PFSK-1 (cell line): Measurements from ENCODE around the gene NR2C2AP.

Source experiments
- FOXP2 ChIP-seq: optimal IDR thresholded peaks from 2 replicates; pipeline ENCODE3; 2011; ENCODE audit warnings: borderline replicate concordance, control low read depth, inconsistent platforms; ENCODE audit not compliant: insufficient read depth; ENCODE audit errors: extremely low read length, extremely low read depth
- POLR2AphosphoS5 ChIP-seq: IDR thresholded peaks from 2 replicates; pipeline ENCODE4 v1.6.1; 2012; ENCODE audit warnings: low read depth, mild to moderate bottlenecking, control low read depth, low read length, moderate library complexity
- REST ChIP-seq, 2 experiments: IDR thresholded peaks; 2 replicates each; pipeline versions ENCODE4 v1.6.1 to v1.8.0; 2011 to 2012; ENCODE audit warnings: low read depth in 2 of 2, low read length in 2 of 2, control low read depth in 1 of 2, inconsistent platforms in 1 of 2, mild to moderate bottlenecking in 1 of 2, moderate library complexity in 1 of 2; ENCODE audit not compliant: insufficient read depth in 1 of 2
- SIN3A ChIP-seq: IDR thresholded peaks from 2 replicates; pipeline ENCODE4 v1.6.1; 2012; ENCODE audit warnings: mild to moderate bottlenecking, low read length, moderate library complexity, borderline replicate concordance; ENCODE audit not compliant: insufficient read depth
- TAF1 ChIP-seq: IDR thresholded peaks from 2 replicates; pipeline ENCODE4 v1.6.1; 2012; ENCODE audit warnings: low read length, control low read depth, borderline replicate concordance; ENCODE audit not compliant: insufficient read depth

NR2C2AP gene

GRCh38 chr19:19191768-19192077 lies 11.5 kb downstream of the NR2C2AP start:
- TF ChIP-seq FOXP2 (no peak), REST (IDR thresholded peaks at IDR 0.05; ENCODE audit: insufficient read depth in 1 of 2, low read depth in 2 of 2, low read length in 2 of 2) (no peak)

GRCh38 chr19:19186742-19187141 lies 16.5 kb downstream of the NR2C2AP start:
- TF ChIP-seq TAF1: no peak
- TF ChIP-seq REST (IDR thresholded peaks at IDR 0.05; ENCODE audit: insufficient read depth in 1 of 2, low read depth in 2 of 2, low read length in 2 of 2): no peak
- no peak for TF ChIP-seq SIN3A
- no peak for TF ChIP-seq POLR2AphosphoS5
- TF ChIP-seq FOXP2: no peak

GRCh38 chr19:19185853-19186740 lies 17.1 kb downstream of the NR2C2AP start:
- TF ChIP-seq TAF1: no peak
- no peak for TF ChIP-seq POLR2AphosphoS5
- TF ChIP-seq FOXP2: no peak
- no peak for TF ChIP-seq REST (IDR thresholded peaks at IDR 0.05; ENCODE audit: insufficient read depth in 1 of 2, low read depth in 2 of 2, low read length in 2 of 2)
- TF ChIP-seq SIN3A: no peak

GRCh38 chr19:19181488-19181998 lies 21.7 kb downstream of the NR2C2AP start:
- TF ChIP-seq POLR2AphosphoS5 (no peak), TAF1 (no peak), SIN3A (no peak), REST (IDR thresholded peaks at IDR 0.05; ENCODE audit: insufficient read depth in 1 of 2, low read depth in 2 of 2, low read length in 2 of 2) (no peak), FOXP2 (no peak)

GRCh38 chr19:19179548-19180441 lies 23.4 kb downstream of the NR2C2AP start:
- no peak for TF ChIP-seq REST (IDR thresholded peaks at IDR 0.05; ENCODE audit: insufficient read depth in 1 of 2, low read depth in 2 of 2, low read length in 2 of 2)
- TF ChIP-seq TAF1: no peak
- TF ChIP-seq SIN3A: no peak
- no peak for TF ChIP-seq FOXP2
- no peak for TF ChIP-seq POLR2AphosphoS5
